Testis (tissue), 3 donors: ENCODE data around the gene C22orf31. TPM values are rescaled to one million over a fixed set of nuclear protein-coding genes. Genes with fewer than 3 reads are reported as not detected.
A peak's percentile ranks its signal among the peaks of the same experiment; 100 is the strongest.

Experiments
- DNase-seq: peaks from one replicate; pipeline ENCODE4 v3.0.0-alpha.2; 2019
- H3K27ac ChIP-seq, 2 donors: fragments of 200-600 bp; sonication (generic); one replicate each; pipeline ENCODE4 v1.5.1; 2019
- H3K27me3 ChIP-seq: fragments of 200-600 bp; sonication (generic); one replicate; pipeline ENCODE4 v1.5.1; 2019
- H3K36me3 ChIP-seq: fragments of 200-600 bp; sonication (generic); one replicate; pipeline ENCODE4 v1.5.1; 2017; ENCODE audit warnings: low read depth; ENCODE audit errors: missing control alignments
- H3K4me1 ChIP-seq: fragments of 200-600 bp; sonication (generic); one replicate; pipeline ENCODE4 v1.5.1; 2019
- H3K4me3 ChIP-seq, 2 donors: fragments of 200-600 bp; sonication (generic); one replicate each; pipeline ENCODE4 v1.5.1; 2017 to 2019
- H3K9me3 ChIP-seq: fragments of 200-600 bp; sonication (generic); one replicate; pipeline ENCODE4 v1.5.1; 2017
- CTCF ChIP-seq, 3 experiments: fragments of 450-650 bp in 2 of 3; fragments of 200-600 bp in 1 of 3; sonication (generic) in 1 of 3; IDR thresholded peaks; one replicate each; pipeline ENCODE4 v1.5.1; 2016 to 2019; ENCODE audit warnings: antibody characterized with exemption in 3 of 3, mild to moderate bottlenecking in 2 of 3, moderate library complexity in 1 of 3
- POLR2A ChIP-seq: fragments of 450-650 bp; IDR thresholded peaks from one replicate; pipeline ENCODE4 v1.6.1; 2017; ENCODE audit warnings: antibody characterized with exemption, mild to moderate bottlenecking, moderate library complexity
- WGBS, 2 donors: methylation state at CpG; one replicate each; pipeline ENCODE4 v1.1.5; 2018; 5-methylcytosine and 5-hydroxymethylcytosine counted together
- intact Hi-C: fragments of 100-400 bp; cut with DNase I; formaldehyde crosslinking; loops from one replicate; pipeline ENCODE4 v1.15.1; 2023; ENCODE audit warnings: low total_unique reads
- polyA plus RNA-seq: library from polyadenylated mRNA; stranded (reverse); fragments of 350-450 nt; fragmentation: Illumina TruSeq; extraction: RNeasy Lipid Tissue Mini Kit (QIAGEN cat#74804); gene quantifications from one replicate; pipeline ENCODE4 v1.2.3, GENCODE V29; 2014; ENCODE audit warnings: low read depth, low replicate concordance; ENCODE audit not compliant: insufficient read depth
- total RNA-seq, 2 donors: library from RNA; depleted of rRNA; stranded (reverse); fragments of >200 nt; gene quantifications; one replicate each; pipeline ENCODE4 v1.2.3, GENCODE V29; 2016

The C22orf31 gene
- total and polyA plus RNA-seq, 3 donors from 2014 or later, result 1.8 to 10.9 (median 4.5) TPM

- intact Hi-C loops, result no loop called here
- H3K27ac ChIP-seq, result peak overlapping the region; percentile 76 to 84
- H3K4me3 ChIP-seq, result peak overlapping the region; percentile 69 to 84
- no peaks in the 10 kb centered on the region for H3K27me3 ChIP-seq
- no peaks in the 10 kb centered on the region for H3K9me3 ChIP-seq
- DNase-seq, result peak; percentile 62
- H3K4me1 ChIP-seq, result peaks cover 43% of the 10 kb centered on the region
- 19 to 28% methylated on average over 7 to 10 of the region's 10 CpGs for WGBS, 2 donors
- TF ChIP-seq CTCF (IDR thresholded peaks at IDR 0.05), result no peak
- TF ChIP-seq POLR2A, result no peak
- H3K36me3 ChIP-seq, result no peaks in the 10 kb centered on the region
These were observed 12.7 kb upstream of the C22orf31 start for GRCh38 chr22:29074276-29074772.

GRCh38 chr22:29073618-29074275 is 12.1 kb upstream of the C22orf31 start:
- Histone ChIP-seq H3K27me3 (no peaks in the 10 kb centered on the region), H3K9me3 (no peaks in the 10 kb centered on the region), H3K36me3 (no peaks in the 10 kb centered on the region), H3K4me3 (peak overlapping the region; percentile 69 to 84), H3K4me1 (peaks cover 38% of the 10 kb centered on the region), H3K27ac (peak overlapping the region; percentile 76 to 84)
- 1% methylated on average over 24 to 53 of the region's 53 CpGs for WGBS, 2 donors
- TF ChIP-seq POLR2A (no peak), CTCF (IDR thresholded peaks at IDR 0.05) (no peak)
- DNase-seq, result peak; percentile 56
- intact Hi-C loops, result no loop called here

- no peak for TF ChIP-seq POLR2A
- TF ChIP-seq CTCF (IDR thresholded peaks at IDR 0.05), result no peak
- peak within 1 kb of the TSS; percentile 69 to 84 for H3K4me3 ChIP-seq
- no peak for DNase-seq
- H3K36me3 ChIP-seq, result no peaks in the 10 kb centered on the region
- WGBS, 2 donors, result 0 to 1% methylated on average over 11 to 53 of the region's 76 CpGs
- no peaks in the 10 kb centered on the region for H3K9me3 ChIP-seq
- H3K27me3 ChIP-seq, result no peaks in the 10 kb centered on the region
- H3K4me1 ChIP-seq, result peaks cover 31% of the 10 kb centered on the region
- intact Hi-C loops, result no loop called here
- peak within 1 kb of the TSS; percentile 76 to 84 for H3K27ac ChIP-seq
These were observed 11.5 kb upstream of the C22orf31 start, which contains the start of gene KREMEN1 for GRCh38 chr22:29072979-29073617. TSS of gene KREMEN1 (plus strand) at chr22:29073035. CDS start at chr22:29073131, 96 bp downstream.

- intact Hi-C loops, result no loop called here
These were observed 10.8 kb upstream of the C22orf31 start for GRCh38 chr22:29072193-29072978.

More at GRCh38 chr22:29072193-29072978, 10.8 kb upstream of the C22orf31 start:
- TF ChIP-seq POLR2A (no peak), CTCF (IDR thresholded peaks at IDR 0.05) (no peak)
- Histone ChIP-seq H3K4me1 (peaks cover 29% of the 10 kb centered on the region), H3K36me3 (no peaks in the 10 kb centered on the region), H3K4me3 (peak overlapping the region; percentile 45 to 84), H3K9me3 (no peaks in the 10 kb centered on the region), H3K27ac (no peak overlapping the region), H3K27me3 (no peaks in the 10 kb centered on the region)
- peak; percentile 95 for DNase-seq
- 23 to 40% methylated on average over 18 to 36 of the region's 41 CpGs for WGBS, 2 donors
